AG04450 (cell line): ENCODE measurements around the gene APOBEC3C. TPM values are rescaled to one million over a fixed set of nuclear protein-coding genes. Genes with fewer than 3 reads are reported as not detected.

Experiments
- CTCF ChIA-PET: fragments of 300-600, 350-600 bp; formaldehyde crosslinking; extraction: SDS; loops from one replicate; lab custom pipeline; 2022; ENCODE audit warnings: antibody characterized with exemption, inconsistent platforms; lab: Charles Lee
- POLR2A ChIA-PET: fragments of 350-600 bp; formaldehyde crosslinking; extraction: SDS; loops from one replicate; lab custom pipeline; 2021; ENCODE audit warnings: antibody characterized with exemption, inconsistent platforms; lab: Yijun Ruan, JAX
- DNase-seq: peaks from one replicate; pipeline ENCODE4 v3.0.0-alpha.2; 2011; ENCODE audit warnings: low read depth, low spot score
- H3K27ac ChIP-seq: one replicate; pipeline ENCODE4 v1.5.1; 2012; ENCODE audit warnings: low read depth, low read length, control low read depth
- H3K27me3 ChIP-seq: one replicate; pipeline ENCODE4 v1.6.0; 2012; ENCODE audit warnings: low read length; ENCODE audit not compliant: control insufficient read depth, insufficient read depth
- H3K4me3 ChIP-seq: 2 replicates; pipeline ENCODE4 v1.5.1; 2011; ENCODE audit warnings: mild to moderate bottlenecking, low read depth, low read length, control low read depth
- H3K9me3 ChIP-seq: 2 replicates; pipeline ENCODE4 v1.5.1; 2012; ENCODE audit warnings: low read length; ENCODE audit not compliant: control insufficient read depth, insufficient read depth
- CTCF ChIP-seq: IDR thresholded peaks from 2 replicates; pipeline ENCODE4 v1.5.1; 2011; ENCODE audit warnings: low read depth, low read length, control low read depth, inconsistent platforms
- polyA minus RNA-seq: library from RNA; depleted of rRNA, polyadenylated mRNA; stranded (reverse); fragments of >200 nt; gene quantifications from 2 replicates; pipeline ENCODE4 v1.2.3, GENCODE V29; 2011; rRNA and poly(A)+ RNA removed
- polyA plus RNA-seq: library from polyadenylated mRNA; depleted of rRNA; stranded (reverse); fragments of >200 nt; gene quantifications from 2 replicates; pipeline ENCODE4 v1.2.3, GENCODE V29; 2011; rRNA removed

APOBEC3C gene
- polyA plus RNA-seq (35.5 and 41.3 TPM in 2 replicates), polyA minus RNA-seq (31.8 and 33.4 TPM in 2 replicates)

- ChIA-PET POLR2A (interaction anchor here (0.7 kb wide), 1 partner anchor 130 kb away, joined by 4 read pairs; no protein-coding TSS in a partner anchor), CTCF (interaction anchor here (0.6 to 1.6 kb wide), 4 partner anchors 10 to 199 kb away, joined by 3 to 8 read pairs (median 4); no protein-coding TSS in a partner anchor)
These were observed at the start of gene APOBEC3C for GRCh38 chr22:39013942-39014722. TSS of gene APOBEC3C (plus strand) at chr22:39014257. CDS start at chr22:39014363, 106 bp downstream.

GRCh38 chr22:38964306-38964705 lies 49.8 kb upstream of the APOBEC3C start:
- ChIA-PET POLR2A (no interaction called here), CTCF (no interaction called here)
- no peak overlapping the region for H3K27ac ChIP-seq
- H3K9me3 ChIP-seq = no peaks in the 10 kb centered on the region; the same call in 1 of the 2 replicates
- TF ChIP-seq CTCF = no peak
- no peak for DNase-seq
- peaks cover 44% of the 10 kb centered on the region for H3K27me3 ChIP-seq
- H3K4me3 ChIP-seq = no peak overlapping the region

More at GRCh38 chr22:39013942-39014722, at the start of gene APOBEC3C:
- Histone ChIP-seq H3K27ac (peak within 1 kb of the TSS; percentile 75), H3K27me3 (no peaks in the 10 kb centered on the region), H3K4me3 (peak within 1 kb of the TSS; percentile 75), H3K9me3 (no peaks in the 10 kb centered on the region)
- peak; percentile 74 for DNase-seq
- peak; percentile 18; the same call in 1 of the 2 replicates for TF ChIP-seq CTCF

GRCh38 chr22:38964989-38965388 lies 49.1 kb upstream of the APOBEC3C start:
- POLR2A ChIA-PET = no interaction called here
- CTCF ChIA-PET = no interaction called here
- no peak for DNase-seq
- no peak for TF ChIP-seq CTCF
- H3K27me3 ChIP-seq = peaks cover 46% of the 10 kb centered on the region
- no peaks in the 10 kb centered on the region; the same call in 1 of the 2 replicates for H3K9me3 ChIP-seq
- no peak overlapping the region for H3K27ac ChIP-seq
- no peak overlapping the region for H3K4me3 ChIP-seq

- CTCF ChIA-PET = no interaction called here
- peaks cover 43% of the 10 kb centered on the region for H3K27me3 ChIP-seq
- H3K9me3 ChIP-seq = no peaks in the 10 kb centered on the region; the same call in 1 of the 2 replicates
These were observed 48.3 kb upstream of the APOBEC3C start for GRCh38 chr22:38965614-38966379.

More at GRCh38 chr22:38965614-38966379, 48.3 kb upstream of the APOBEC3C start:
- Histone ChIP-seq H3K4me3 (no peak overlapping the region), H3K27ac (no peak overlapping the region)
- POLR2A ChIA-PET = no interaction called here
- TF ChIP-seq CTCF = 0 out of 2 replicates have a peak, but pooled peaks have one; percentile 3
- DNase-seq = no peak
